Posterior vena cava (tissue), 2 donors: ENCODE data around the gene CCDC3. TPM values are rescaled to one million over a fixed set of nuclear protein-coding genes. Genes with fewer than 3 reads are reported as not detected.
A peak's percentile ranks its signal among the peaks of the same experiment; 100 is the strongest.

Experiments used
- DNase-seq: peaks from one replicate; pipeline ENCODE4 v3.0.0-alpha.2; 2020; ENCODE audit warnings: low spot score
- intact Hi-C, 2 donors: fragments of 100-400 bp; cut with DNase I; formaldehyde crosslinking; loops; one replicate each; pipeline versions ENCODE4 v1.14.1 to v1.14.2; 2022 to 2023
- total RNA-seq, 2 donors: library from RNA; stranded (reverse); fragmentation: NEBNext Ultra II Directional; extraction: Animal tissue kit (Norgen Biotek cat#: 25700); gene quantifications; one replicate each; pipeline ENCODE4 v1.2.1, GENCODE V29; 2021
- donor health status: DM: yes; HTN: yes; CAD: no.
- donor health status: DM: yes; HTN: yes; CAD: no.

The CCDC3 gene
- total RNA-seq, 2 donors from 2014 or later: 108 to 189 TPM

DNA sequence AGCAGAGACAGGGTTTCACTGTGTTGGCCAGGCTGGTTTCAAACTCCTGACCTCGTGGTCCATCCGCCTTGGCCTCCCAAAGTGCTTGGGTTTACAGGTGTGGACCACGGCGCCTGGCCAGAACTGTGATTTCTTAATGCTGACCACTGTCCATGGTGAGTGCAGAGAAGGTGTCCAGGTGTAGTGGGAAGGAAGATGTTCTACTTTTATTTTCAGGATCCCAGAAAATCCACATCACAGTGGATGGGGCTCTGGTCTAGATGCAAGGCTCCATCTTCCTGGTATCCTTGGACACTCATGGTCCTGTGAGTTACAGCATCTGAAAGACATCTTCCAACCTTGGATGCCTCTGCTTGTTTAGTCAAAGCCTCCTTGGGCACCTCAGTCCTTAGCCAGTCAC, 92.7 kb downstream of the CCDC3 start:
- DNase-seq: no peak

GRCh38 chr10:12907656-12908055, 93.9 kb downstream of the CCDC3 start:
- no peak for DNase-seq
- intact Hi-C loops: loop anchor here in 1 of 2 donors (10.0 kb wide), 3 partner anchors 57 to 193 kb away; no protein-coding TSS in a partner anchor

More for the DNA sequence above, 92.7 kb downstream of the CCDC3 start:
- intact Hi-C loops: loop anchor here in 1 of 2 donors (10.0 kb wide), 3 partner anchors 56 to 194 kb away; no protein-coding TSS in a partner anchor

DNA sequence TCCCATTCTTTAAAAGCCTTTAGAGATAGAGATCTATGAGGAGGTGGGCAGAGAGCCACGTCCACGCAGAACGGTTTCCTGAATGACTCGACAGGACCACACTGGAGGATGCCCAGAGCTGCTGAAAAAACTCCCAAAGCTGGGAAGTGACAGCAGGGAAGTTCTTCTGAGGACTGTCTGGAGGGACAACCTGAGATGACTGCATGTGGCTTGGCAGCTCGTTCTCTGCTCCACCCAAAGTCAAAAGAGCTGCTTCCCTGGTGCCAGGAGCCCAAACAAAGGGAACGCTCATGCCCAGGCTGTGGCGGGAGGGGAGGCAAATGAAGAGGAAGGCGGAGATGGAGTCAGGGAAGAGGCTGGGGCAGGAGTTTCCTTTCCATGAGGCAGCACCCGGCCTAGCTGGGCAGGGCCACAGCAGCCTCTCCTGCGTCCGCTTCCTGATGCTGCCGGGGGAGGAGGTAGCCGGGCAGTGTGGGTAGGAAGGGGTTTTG, 95.4 kb downstream of the CCDC3 start:
- peak; percentile 90 for DNase-seq
- intact Hi-C loops: loop anchor here in 1 of 2 donors (10.0 kb wide), 3 partner anchors 59 to 191 kb away; no protein-coding TSS in a partner anchor

- intact Hi-C loops: loop anchor here in 1 of 2 donors (10.0 kb wide), 3 partner anchors 60 to 190 kb away; no protein-coding TSS in a partner anchor
- no peak for DNase-seq
These were observed 96.4 kb downstream of the CCDC3 start for GRCh38 chr10:12905067-12905466.

GRCh38 chr10:12902851-12903358, 98.6 kb downstream of the CCDC3 start:
- DNase-seq: no peak
- intact Hi-C loops: loop anchor here in 1 of 2 donors (10.0 kb wide), 3 partner anchors 62 to 188 kb away; no protein-coding TSS in a partner anchor

DNA sequence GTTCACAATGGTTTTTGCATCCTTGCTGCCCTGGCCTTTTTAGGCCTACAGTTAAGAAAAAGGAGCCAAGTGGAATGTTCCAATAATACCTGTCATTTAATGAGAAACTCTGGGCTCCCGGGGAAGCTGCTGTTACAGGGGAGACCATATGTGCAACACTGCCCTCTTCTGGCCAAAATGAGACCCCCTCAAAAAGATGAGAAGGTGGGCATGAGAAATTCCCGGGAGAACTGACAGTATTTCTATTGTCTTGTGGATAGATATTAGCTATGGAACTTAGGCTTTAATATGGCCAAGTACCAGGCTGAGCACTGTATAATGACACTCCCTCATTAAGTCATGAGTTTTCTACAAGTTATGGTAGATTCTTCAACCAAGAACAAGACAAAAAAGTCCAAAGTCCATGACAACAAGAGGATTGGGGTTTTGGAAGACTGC, 99.4 kb downstream of the CCDC3 start:
- intact Hi-C loops: loop anchor here in 1 of 2 donors (10.0 kb wide), 3 partner anchors 63 to 187 kb away; no protein-coding TSS in a partner anchor
- no peak for DNase-seq

GRCh38 chr10:12899546-12899945, 102.0 kb downstream of the CCDC3 start:
- intact Hi-C loops: no loop called here
- DNase-seq: no peak

GRCh38 chr10:12898271-12898670, 103.2 kb downstream of the CCDC3 start:
- no peak for DNase-seq
- intact Hi-C loops: no loop called here

DNA sequence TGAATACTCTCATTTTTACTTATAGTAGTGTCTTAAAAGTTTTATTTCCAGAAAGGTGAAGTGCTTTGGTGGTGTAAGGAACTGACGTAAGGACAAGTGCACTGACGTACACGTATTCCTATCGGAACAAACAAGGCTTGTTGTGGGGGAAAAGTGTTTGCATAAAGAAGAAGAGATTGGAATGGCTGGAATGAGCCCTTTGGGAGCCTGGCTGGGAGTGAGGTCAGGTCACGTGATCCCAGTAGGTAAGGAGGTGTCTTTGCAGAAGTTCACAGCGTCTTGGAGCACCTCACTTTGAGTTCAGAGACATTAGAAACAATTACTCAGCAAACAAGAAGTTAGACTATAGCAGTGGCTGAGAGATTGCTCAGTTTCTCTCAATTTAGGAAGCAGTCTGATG, 104.2 kb downstream of the CCDC3 start:
- DNase-seq: no peak
- intact Hi-C loops: no loop called here

DNA sequence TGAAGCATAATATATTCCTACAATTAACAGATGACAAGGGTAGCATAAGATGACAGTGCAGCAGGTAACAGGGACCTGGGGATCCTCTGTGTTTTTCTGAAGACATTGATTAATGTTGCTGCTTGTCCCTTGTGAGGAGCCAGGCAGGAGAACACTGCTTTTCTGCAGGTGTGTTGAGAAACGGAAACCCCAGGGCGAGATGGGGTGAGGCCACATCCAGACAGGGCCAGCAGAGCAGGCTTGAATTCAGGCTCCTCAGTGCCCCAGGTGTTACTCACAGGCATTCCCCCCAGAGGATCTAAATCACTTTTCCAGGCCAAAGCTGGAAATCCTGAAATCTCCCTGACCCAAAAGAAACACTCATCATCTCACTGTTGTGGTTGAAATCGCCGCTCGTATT, 105.3 kb downstream of the CCDC3 start:
- intact Hi-C loops: no loop called here
- DNase-seq: no peak

GRCh38 chr10:12892924-12893323, 108.6 kb downstream of the CCDC3 start:
- no peak for DNase-seq
- intact Hi-C loops: loop anchor here in 1 of 2 donors (5.0 kb wide), 1 partner anchor 46 kb away; no protein-coding TSS in a partner anchor

GRCh38 chr10:12890958-12891357, 110.6 kb downstream of the CCDC3 start:
- intact Hi-C loops: loop anchor here in 1 of 2 donors (5.0 kb wide), 1 partner anchor 44 kb away; no protein-coding TSS in a partner anchor
- DNase-seq: no peak

DNA sequence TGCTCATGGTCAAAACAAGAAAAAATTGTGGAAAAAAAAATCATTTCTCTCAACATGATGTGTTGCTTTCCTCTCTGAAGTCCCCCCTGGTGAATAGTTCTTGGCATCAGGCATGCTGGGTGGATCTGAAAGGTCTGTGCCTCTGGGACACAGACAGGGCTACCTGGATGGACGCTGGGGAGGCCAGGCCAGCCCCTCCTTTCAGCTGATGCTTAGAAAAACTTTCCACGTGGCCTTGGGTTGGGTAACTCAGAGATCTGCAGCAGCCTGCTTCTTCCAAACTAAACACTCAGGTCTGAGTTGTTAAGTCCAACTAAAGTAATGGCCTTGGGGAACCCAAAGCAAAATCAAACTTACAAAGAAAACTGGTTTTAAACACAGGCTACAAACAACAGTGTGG, 113.0 kb downstream of the CCDC3 start:
- DNase-seq: no peak

DNA sequence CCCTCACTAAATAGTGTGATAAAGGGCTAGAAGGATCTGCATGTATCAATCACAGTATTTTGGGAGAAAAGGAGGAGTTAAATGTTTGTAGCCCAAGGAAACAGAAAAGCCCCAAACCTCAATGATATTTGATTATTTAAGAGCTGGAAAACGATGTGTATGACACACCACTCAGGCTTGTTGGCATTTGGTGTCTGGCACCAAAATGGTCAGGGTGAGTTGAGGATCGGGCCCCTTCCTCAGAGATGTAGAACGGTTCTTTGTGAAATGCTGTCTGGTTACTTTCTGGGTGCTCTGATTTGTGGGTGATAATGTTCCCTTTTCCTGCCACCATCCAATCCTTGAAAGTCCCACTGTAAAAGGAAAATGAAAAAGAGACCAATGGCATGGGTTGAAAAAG, 113.7 kb downstream of the CCDC3 start:
- DNase-seq: no peak
- intact Hi-C loops: no loop called here

More for the DNA sequence above, 113.0 kb downstream of the CCDC3 start:
- intact Hi-C loops: no loop called here

DNA sequence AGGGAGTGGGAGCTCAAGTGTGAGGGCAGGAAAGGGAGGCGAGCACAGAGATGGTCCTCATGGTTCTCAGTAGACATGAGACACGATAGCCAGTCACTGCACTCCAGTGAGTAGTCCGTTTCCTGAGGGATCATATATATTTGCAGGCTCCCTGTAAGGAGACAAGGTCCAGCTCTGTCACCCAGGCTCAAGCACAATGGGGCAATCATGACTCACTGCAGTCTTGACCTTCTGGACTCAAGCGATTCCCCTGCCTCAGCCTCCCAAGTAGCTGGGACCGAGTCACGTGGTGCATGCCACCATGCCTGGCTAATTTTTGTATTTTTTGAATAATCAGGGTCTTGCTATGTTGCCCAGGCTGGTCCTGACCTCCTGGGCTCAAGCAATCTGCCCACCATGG, 116.7 kb downstream of the CCDC3 start:
- DNase-seq: no peak
- intact Hi-C loops: no loop called here

- no peak for DNase-seq
- intact Hi-C loops: no loop called here
These were observed 121.1 kb downstream of the CCDC3 start for GRCh38 chr10:12880423-12880822.

DNA sequence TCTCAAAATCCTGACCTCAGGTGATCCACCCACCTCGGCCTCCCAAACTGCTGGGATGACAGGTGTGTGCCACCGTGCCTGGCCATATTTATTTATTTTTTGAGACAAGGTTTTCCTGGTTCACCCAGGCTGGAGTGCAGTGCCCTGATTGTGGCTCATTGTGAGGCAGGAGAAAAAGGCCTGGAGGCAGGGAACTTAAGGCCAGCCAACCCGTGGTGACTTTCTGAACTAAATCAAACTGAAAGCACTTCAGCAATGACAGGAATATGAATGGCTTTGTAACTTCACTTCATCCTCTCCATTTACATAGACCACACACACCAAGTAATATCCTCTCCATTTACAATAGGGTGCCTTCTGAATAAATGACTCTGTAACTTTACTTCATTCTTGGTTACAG, 124.4 kb downstream of the CCDC3 start:
- DNase-seq: no peak

DNA sequence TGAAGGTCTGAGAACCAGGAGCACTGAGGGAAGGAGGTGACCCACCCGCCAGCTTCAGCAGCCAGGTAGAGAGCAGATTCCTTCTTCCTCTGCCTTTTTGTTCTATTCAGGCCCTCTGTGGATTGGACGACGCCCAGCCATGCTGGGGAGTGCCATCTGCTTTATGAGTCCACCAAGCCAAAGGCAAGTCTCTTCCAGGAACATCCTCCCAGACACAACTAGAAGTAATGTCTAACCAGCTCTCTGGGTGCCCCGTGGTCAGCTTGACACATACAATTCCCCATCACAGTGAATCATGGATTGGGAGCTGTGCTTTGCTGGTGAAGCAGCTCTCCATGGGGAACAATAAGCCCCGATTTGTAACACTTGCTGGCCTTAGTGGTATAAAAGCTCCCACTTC, 125.2 kb downstream of the CCDC3 start:
- intact Hi-C loops: no loop called here

More for the DNA sequence above, 124.4 kb downstream of the CCDC3 start:
- intact Hi-C loops: no loop called here

DNA sequence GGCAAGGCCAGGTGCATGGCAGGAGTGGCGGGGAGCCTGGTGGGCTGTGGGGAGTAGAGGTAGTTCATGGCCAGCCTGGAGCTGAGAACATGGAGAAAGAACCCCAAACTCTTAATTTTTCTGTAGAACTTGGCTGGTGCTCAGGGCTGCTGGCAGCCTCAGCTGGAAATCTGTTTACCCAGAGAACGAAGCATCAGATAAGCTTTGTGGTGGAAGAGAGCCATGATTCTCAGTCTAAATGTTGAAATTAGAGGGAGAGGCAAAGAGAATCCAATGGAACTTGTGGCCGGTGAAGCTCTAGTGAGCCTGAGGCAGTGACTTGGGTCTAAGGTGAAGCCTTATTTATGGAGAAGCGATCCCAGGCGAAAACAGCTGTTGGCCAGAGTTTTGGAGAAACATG, 126.4 kb downstream of the CCDC3 start:
- intact Hi-C loops: no loop called here
- no peak for DNase-seq

More for the DNA sequence above, 125.2 kb downstream of the CCDC3 start:
- DNase-seq: no peak

DNA sequence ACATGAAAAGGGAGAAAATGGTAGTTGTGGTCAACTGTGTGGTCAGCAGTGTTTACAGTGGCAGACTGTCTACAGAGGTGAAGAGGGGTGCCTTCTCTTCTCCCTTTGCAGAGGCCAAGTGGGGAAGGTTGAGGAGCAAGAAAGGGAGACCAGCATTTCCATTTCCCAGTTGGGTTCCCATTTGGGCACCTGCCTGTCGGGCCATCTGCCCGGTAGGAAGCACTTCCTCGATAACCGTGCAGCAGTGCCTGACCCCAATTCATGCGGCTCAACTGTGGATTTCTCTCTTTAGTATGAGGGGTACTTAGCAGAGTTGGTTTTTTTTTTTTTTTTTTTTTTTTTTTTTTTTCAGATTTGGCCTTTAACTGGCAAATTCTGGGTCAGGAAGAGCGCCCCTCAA, 127.0 kb downstream of the CCDC3 start:
- no peak for DNase-seq
- intact Hi-C loops: no loop called here

GRCh38 chr10:12873172-12873571, 128.3 kb downstream of the CCDC3 start:
- DNase-seq: no peak

More at GRCh38 chr10:12873172-12873571, 128.3 kb downstream of the CCDC3 start:
- intact Hi-C loops: no loop called here
